ENCODE results near the gene RPL7L1.
"Not testable (repeated sequence)": the region's sequence is repeated elsewhere in the genome, so short reads cannot be mapped to it uniquely, and the experiment has no call there.

RPL7L1 gene

DNA sequence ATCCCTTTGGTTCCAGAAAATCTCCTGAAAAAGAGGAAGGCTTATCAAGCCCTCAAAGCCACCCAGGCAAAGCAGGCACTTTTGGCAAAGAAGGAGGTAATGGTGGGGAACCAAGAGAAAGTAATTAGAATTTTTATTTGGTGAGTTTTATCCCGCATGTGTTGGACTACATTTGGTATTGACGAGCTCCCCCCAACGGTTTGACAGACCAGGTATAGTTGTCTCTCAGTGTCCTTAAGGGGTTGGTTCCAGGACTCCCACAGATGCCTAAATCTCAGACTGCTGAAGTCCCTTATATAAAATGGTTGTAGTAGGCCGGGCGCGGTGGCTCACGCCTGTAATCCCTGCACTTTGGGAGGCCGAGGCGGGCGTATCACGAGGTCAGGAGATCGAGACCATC, 1.5 kb downstream of the RPL7L1 start:
- not testable (repeated sequence) for H3K27me3 ChIP-seq (ENCODE audit: low read length); H2AFZ ChIP-seq (ENCODE audit: low read depth, low read length, severe bottlenecking); H3K9me3 ChIP-seq (ENCODE audit: insufficient read depth, low read length); H4K20me1 ChIP-seq (ENCODE audit: low read depth, low read length); H3K9me2 ChIP-seq (replicated peaks; ENCODE audit: insufficient read depth, low read length)
- Histone ChIP-seq H3K27ac (ENCODE audit: low read depth, low read length) (peak overlapping the region; percentile 80; the same call in 1 of the 2 replicates), H3K4me3 (ENCODE audit: insufficient read depth, low read length, poor library complexity, severe bottlenecking) (peak overlapping the region; percentile 79), H3K79me2 (ENCODE audit: insufficient read depth, low read length) (peaks cover 41% of the 10 kb centered on the region), H3F3A (ENCODE audit: insufficient read depth) (peaks cover 24% of the 10 kb centered on the region), H3K36me3 (ENCODE audit: low read length) (peaks cover 26% of the 10 kb centered on the region), H3K4me2 (ENCODE audit: low read depth, low read length, poor library complexity, severe bottlenecking) (peak overlapping the region; percentile 63), H3K9ac (ENCODE audit: low read length) (peak overlapping the region; percentile 74)
- TF ChIP-seq, protein P1, sequence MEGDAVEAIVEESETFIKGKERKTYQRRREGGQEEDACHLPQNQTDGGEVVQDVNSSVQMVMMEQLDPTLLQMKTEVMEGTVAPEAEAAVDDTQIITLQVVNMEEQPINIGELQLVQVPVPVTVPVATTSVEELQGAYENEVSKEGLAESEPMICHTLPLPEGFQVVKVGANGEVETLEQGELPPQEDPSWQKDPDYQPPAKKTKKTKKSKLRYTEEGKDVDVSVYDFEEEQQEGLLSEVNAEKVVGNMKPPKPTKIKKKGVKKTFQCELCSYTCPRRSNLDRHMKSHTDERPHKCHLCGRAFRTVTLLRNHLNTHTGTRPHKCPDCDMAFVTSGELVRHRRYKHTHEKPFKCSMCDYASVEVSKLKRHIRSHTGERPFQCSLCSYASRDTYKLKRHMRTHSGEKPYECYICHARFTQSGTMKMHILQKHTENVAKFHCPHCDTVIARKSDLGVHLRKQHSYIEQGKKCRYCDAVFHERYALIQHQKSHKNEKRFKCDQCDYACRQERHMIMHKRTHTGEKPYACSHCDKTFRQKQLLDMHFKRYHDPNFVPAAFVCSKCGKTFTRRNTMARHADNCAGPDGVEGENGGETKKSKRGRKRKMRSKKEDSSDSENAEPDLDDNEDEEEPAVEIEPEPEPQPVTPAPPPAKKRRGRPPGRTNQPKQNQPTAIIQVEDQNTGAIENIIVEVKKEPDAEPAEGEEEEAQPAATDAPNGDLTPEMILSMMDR (IDR thresholded peaks at IDR 0.05; ENCODE audit: insufficient read depth, low read length, poor library complexity, severe bottlenecking), result peak; percentile 25

GRCh38 chr6:42885702-42886101, 6.3 kb downstream of the RPL7L1 start:
- Histone ChIP-seq H3K27me3 (ENCODE audit: low read length) (no peaks in the 10 kb centered on the region), H3K4me3 (ENCODE audit: insufficient read depth, low read length, poor library complexity, severe bottlenecking) (no peak overlapping the region), H3F3A (ENCODE audit: insufficient read depth) (peaks cover 21% of the 10 kb centered on the region), H2AFZ (ENCODE audit: low read depth, low read length, severe bottlenecking) (no peak overlapping the region), H3K9ac (ENCODE audit: low read length) (no peak overlapping the region), H3K27ac (ENCODE audit: low read depth, low read length) (no peak overlapping the region), H4K20me1 (ENCODE audit: low read depth, low read length) (peaks cover 3% of the 10 kb centered on the region; the same call in 1 of the 2 replicates), H3K79me2 (ENCODE audit: insufficient read depth, low read length) (peaks cover 31% of the 10 kb centered on the region), H3K4me2 (ENCODE audit: low read depth, low read length, poor library complexity, severe bottlenecking) (no peak overlapping the region), H3K36me3 (ENCODE audit: low read length) (peaks cover 28% of the 10 kb centered on the region), H3K9me3 (ENCODE audit: insufficient read depth, low read length) (no peaks in the 10 kb centered on the region), H3K9me2 (replicated peaks; ENCODE audit: insufficient read depth, low read length) (no peaks in the 10 kb centered on the region)
- TF ChIP-seq EZH2phosphoT487 (conservative IDR thresholded peaks at IDR 0.05; ENCODE audit: low read length), result no peak

DNA sequence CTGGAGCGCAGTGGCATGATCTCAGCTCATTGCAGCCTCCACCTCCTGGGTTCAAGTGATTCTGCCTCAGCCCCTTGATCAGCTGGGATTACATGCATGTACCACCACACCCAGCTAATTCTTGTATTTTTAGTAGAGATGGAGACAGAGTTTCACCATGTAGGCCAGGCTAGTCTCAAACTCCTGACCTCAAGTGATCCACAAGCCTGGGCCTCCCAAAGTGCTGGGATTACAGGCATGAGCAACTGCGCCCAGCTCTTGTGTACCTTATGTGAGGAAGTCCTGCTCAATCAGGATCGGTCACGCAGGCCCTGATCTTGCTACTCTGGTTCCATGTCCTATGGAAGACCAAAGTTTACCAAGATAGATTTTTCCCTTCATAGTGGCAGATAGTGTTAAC, 8.8 kb downstream of the RPL7L1 start:
- H4K20me1 ChIP-seq (ENCODE audit: low read depth, low read length); H3K9me2 ChIP-seq (replicated peaks; ENCODE audit: insufficient read depth, low read length); H3K79me2 ChIP-seq (ENCODE audit: insufficient read depth, low read length); H3K9ac ChIP-seq (ENCODE audit: low read length); H2AFZ ChIP-seq (ENCODE audit: low read depth, low read length, severe bottlenecking); H3K27me3 ChIP-seq (ENCODE audit: low read length); H3K27ac ChIP-seq (ENCODE audit: low read depth, low read length); H3K9me3 ChIP-seq (ENCODE audit: insufficient read depth, low read length); H3K4me3 ChIP-seq (ENCODE audit: insufficient read depth, low read length, poor library complexity, severe bottlenecking); H3K4me2 ChIP-seq (ENCODE audit: low read depth, low read length, poor library complexity, severe bottlenecking): not testable (repeated sequence)
- Histone ChIP-seq H3F3A (ENCODE audit: insufficient read depth) (peaks cover 31% of the 10 kb centered on the region), H3K36me3 (ENCODE audit: low read length) (peaks cover 23% of the 10 kb centered on the region)

DNA sequence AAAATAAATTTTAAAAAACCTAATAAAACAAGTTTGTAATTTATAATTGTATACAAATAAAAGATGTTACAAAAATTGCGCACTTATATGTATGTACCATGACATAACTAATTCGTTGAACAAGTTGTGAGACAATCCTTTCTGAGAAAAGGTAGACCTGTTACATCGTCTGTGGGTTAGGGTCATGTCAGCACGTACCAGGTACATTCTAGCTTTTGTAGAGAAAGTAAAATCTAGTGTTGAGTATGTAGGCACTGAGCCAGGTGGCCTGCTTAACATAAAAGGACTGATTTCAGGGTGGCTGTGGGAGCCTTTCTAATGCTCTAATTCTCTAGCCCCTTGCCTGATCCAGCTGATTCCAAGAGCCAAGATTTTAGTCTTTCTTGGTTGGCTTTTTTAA, 10.4 kb downstream of the RPL7L1 start:
- H3K4me2 ChIP-seq (ENCODE audit: low read depth, low read length, poor library complexity, severe bottlenecking), result peak overlapping the region; percentile 77
- H3K36me3 ChIP-seq (ENCODE audit: low read length), result peaks cover 8% of the 10 kb centered on the region; the same call in 1 of the 2 replicates
- H3F3A ChIP-seq (ENCODE audit: insufficient read depth), result peaks cover 42% of the 10 kb centered on the region
- H3K27ac ChIP-seq (ENCODE audit: low read depth, low read length), result peak overlapping the region; percentile 80
- no peaks in the 10 kb centered on the region for H3K27me3 ChIP-seq (ENCODE audit: low read length)
- no peaks in the 10 kb centered on the region for H3K9me2 ChIP-seq (replicated peaks; ENCODE audit: insufficient read depth, low read length)
- TF ChIP-seq, protein P1 (IDR thresholded peaks at IDR 0.05; ENCODE audit: insufficient read depth, low read length, poor library complexity, severe bottlenecking), result no peak
- TF ChIP-seq EZH2phosphoT487 (conservative IDR thresholded peaks at IDR 0.05; ENCODE audit: low read length), result no peak
- H4K20me1 ChIP-seq (ENCODE audit: low read depth, low read length), result no peaks in the 10 kb centered on the region
- no peaks in the 10 kb centered on the region for H3K79me2 ChIP-seq (ENCODE audit: insufficient read depth, low read length)
- no peaks in the 10 kb centered on the region for H3K9me3 ChIP-seq (ENCODE audit: insufficient read depth, low read length)
- peak overlapping the region; percentile 81 for H3K9ac ChIP-seq (ENCODE audit: low read length)
- no peak overlapping the region for H2AFZ ChIP-seq (ENCODE audit: low read depth, low read length, severe bottlenecking)
- peak overlapping the region; percentile 65 for H3K4me3 ChIP-seq (ENCODE audit: insufficient read depth, low read length, poor library complexity, severe bottlenecking)
